ENCODE results near the gene ODC1. TPM values are rescaled to one million over a fixed set of nuclear protein-coding genes. Genes with fewer than 3 reads are reported as not detected.
"Not testable (repeated sequence)": the region's sequence is repeated elsewhere in the genome, so short reads cannot be mapped to it uniquely, and the experiment has no call there.

The ODC1 gene
- total RNA-seq, 2 donors from 2014 or later = 41.5 to 44.6 TPM

- ATAC-seq (peak; percentile 55), DNase-seq (peak in 1 of 2 donors; percentile 42)
- intact Hi-C loops (cut with DNase I, micrococcal nuclease) = no loop called here
These were observed 14.3 kb upstream of the ODC1 start for GRCh38 chr2:10462178-10463083.

- ATAC-seq = no peak
- intact Hi-C loops (cut with DNase I, micrococcal nuclease) = no loop called here
These were observed 12.3 kb upstream of the ODC1 start for GRCh38 chr2:10460366-10460796.

GRCh38 chr2:10457846-10458598, 9.9 kb upstream of the ODC1 start:
- DNase-seq = no peak
- ATAC-seq = peak; percentile 62
- intact Hi-C loops (cut with DNase I, micrococcal nuclease) = no loop called here

More at GRCh38 chr2:10460366-10460796, 12.3 kb upstream of the ODC1 start:
- no peak for DNase-seq

- ATAC-seq; DNase-seq; intact Hi-C loops (cut with DNase I, micrococcal nuclease): not testable (repeated sequence)
These were observed 9.1 kb upstream of the ODC1 start for GRCh38 chr2:10457195-10457594.

GRCh38 chr2:10454505-10454904, 6.4 kb upstream of the ODC1 start:
- DNase-seq = no peak
- ATAC-seq = no peak
- intact Hi-C loops (cut with DNase I, micrococcal nuclease) = no loop called here

- intact Hi-C loops (cut with DNase I, micrococcal nuclease) = no loop called here
- DNase-seq (no peak), ATAC-seq (no peak)
These were observed 5.8 kb upstream of the ODC1 start for GRCh38 chr2:10453905-10454298.

GRCh38 chr2:10452956-10453904, 5.1 kb upstream of the ODC1 start:
- DNase-seq (no peak), ATAC-seq (no peak)
- intact Hi-C loops (cut with DNase I, micrococcal nuclease) = no loop called here

GRCh38 chr2:10452312-10452711, 4.2 kb upstream of the ODC1 start:
- ATAC-seq (peak; percentile 53), DNase-seq (peak; percentile 83 to 86)
- intact Hi-C loops (cut with DNase I, micrococcal nuclease) = no loop called here

GRCh38 chr2:10451819-10452218, 3.7 kb upstream of the ODC1 start:
- DNase-seq = no peak

GRCh38 chr2:10449838-10450691, 1.9 kb upstream of the ODC1 start:
- peak; percentile 76 to 89 for DNase-seq
- ATAC-seq = peak; percentile 63
- intact Hi-C loops (cut with DNase I, micrococcal nuclease) = no loop called here

More at GRCh38 chr2:10451819-10452218, 3.7 kb upstream of the ODC1 start:
- intact Hi-C loops (cut with DNase I, micrococcal nuclease) = no loop called here
- ATAC-seq = no peak

GRCh38 chr2:10449486-10449831, 1.3 kb upstream of the ODC1 start:
- intact Hi-C loops (cut with DNase I, micrococcal nuclease) = no loop called here
- no peak for ATAC-seq
- no peak for DNase-seq

GRCh38 chr2:10448576-10449485, 704 bp upstream of the ODC1 start:
- DNase-seq (peak; percentile 93), ATAC-seq (peak; percentile 62)
- intact Hi-C loops (cut with DNase I, micrococcal nuclease) = no loop called here

GRCh38 chr2:10447300-10447894, 730 bp downstream of the ODC1 start:
- DNase-seq (peak in 1 of 2 donors; percentile 70), ATAC-seq (peak; percentile 19)
- intact Hi-C loops (cut with DNase I, micrococcal nuclease) = no loop called here

- no peak for ATAC-seq
- DNase-seq = no peak
- intact Hi-C loops (cut with DNase I, micrococcal nuclease) = no loop called here
These were observed 1.5 kb downstream of the ODC1 start for GRCh38 chr2:10446631-10447030.

GRCh38 chr2:10444463-10444862, 3.7 kb downstream of the ODC1 start:
- intact Hi-C loops (cut with DNase I, micrococcal nuclease) = loop anchor here in 1 of 2 donors (5.0 kb wide), 1 partner anchor 317 kb away; no protein-coding TSS in a partner anchor
- ATAC-seq = no peak

GRCh38 chr2:10442469-10443126, 5.5 kb downstream of the ODC1 start:
- intact Hi-C loops (cut with DNase I, micrococcal nuclease) = loop anchor here in 1 of 2 donors (5.0 kb wide), 1 partner anchor 315 kb away; no protein-coding TSS in a partner anchor
- DNase-seq, ATAC-seq: not testable (repeated sequence)

More at GRCh38 chr2:10444463-10444862, 3.7 kb downstream of the ODC1 start:
- DNase-seq = no peak
